Tibial artery (tissue), 4 donors: ENCODE results near the gene OR4A16.

Experiments
- DNase-seq, 2 donors: peaks; one replicate each; pipeline ENCODE4 v3.0.0-alpha.2; 2019
- H3K27ac ChIP-seq, 2 donors: fragments of 200-600 bp; sonication (generic) in 1 of 2; 1 replicate in 1 of 2; 2 replicates in 1 of 2; pipeline ENCODE4 v1.5.1; 2018 to 2019; ENCODE audit warnings: mild to moderate bottlenecking in 1 of 2
- H3K27me3 ChIP-seq, 2 donors: fragments of 200-600 bp; sonication (generic) in 1 of 2; one replicate each; pipeline versions ENCODE4 v1.5.1 to v1.6.0; 2016 to 2019
- H3K36me3 ChIP-seq, 3 donors: fragments of 200-600 bp; sonication (generic) in 2 of 3; one replicate each; pipeline ENCODE4 v1.5.1; 2016 to 2019; ENCODE audit warnings: mild to moderate bottlenecking in 2 of 3
- H3K4me1 ChIP-seq, 4 donors: fragments of 200-600 bp; sonication (generic) in 2 of 4; 1 replicate in 3 of 4; 2 replicates in 1 of 4; pipeline ENCODE4 v1.5.1; 2016 to 2019
- H3K4me3 ChIP-seq, 2 donors: fragments of 200-600 bp; sonication (generic) in 1 of 2; 1 replicate in 1 of 2; 2 replicates in 1 of 2; pipeline ENCODE4 v1.5.1; 2018 to 2019; ENCODE audit warnings: mild to moderate bottlenecking in 2 of 2
- H3K9me3 ChIP-seq, 3 donors: fragments of 200-600 bp; sonication (generic) in 1 of 3; one replicate each; pipeline ENCODE4 v1.5.1; 2016 to 2019
- intact Hi-C: fragments of 100-400 bp; cut with DNase I; formaldehyde crosslinking; loops from one replicate; pipeline ENCODE4 v1.15.0; 2023; ENCODE audit warnings: low total_unique reads
- TF ChIP-seq, protein P1 (sequence below), 2 experiments: fragments of 200-600 bp in 1 of 2; fragments of 450-650 bp in 1 of 2; IDR thresholded peaks; one replicate each; pipeline ENCODE4 v1.5.1; 2017 to 2019; ENCODE audit warnings: antibody characterized with exemption in 2 of 2, mild to moderate bottlenecking in 1 of 2, moderate library complexity in 1 of 2

Gene OR4A16

DNA sequence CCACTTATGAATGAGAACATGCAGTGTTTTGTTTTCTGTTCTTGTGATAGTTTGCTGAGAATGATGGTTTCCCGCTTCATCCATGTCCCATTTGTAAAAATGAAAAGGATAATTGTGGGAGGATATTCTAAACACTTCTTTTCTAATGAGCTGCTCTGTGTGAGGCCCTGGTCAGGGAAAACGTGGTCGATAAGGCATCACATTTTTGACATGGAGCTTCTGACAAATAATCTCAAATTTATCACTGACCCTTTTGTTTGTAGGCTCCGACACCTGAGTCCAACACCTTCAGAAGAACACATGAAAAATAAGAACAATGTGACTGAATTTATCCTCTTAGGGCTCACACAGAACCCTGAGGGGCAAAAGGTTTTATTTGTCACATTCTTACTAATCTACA lies 24.7 kb downstream of the OR4A16 start, which contains the start of gene OR4A15:
TSS of gene OR4A15 (plus strand) at position 301 of the 400 bp plus-strand sequence. CDS start at position 301, 0 bp downstream.
- TF ChIP-seq, protein P1, sequence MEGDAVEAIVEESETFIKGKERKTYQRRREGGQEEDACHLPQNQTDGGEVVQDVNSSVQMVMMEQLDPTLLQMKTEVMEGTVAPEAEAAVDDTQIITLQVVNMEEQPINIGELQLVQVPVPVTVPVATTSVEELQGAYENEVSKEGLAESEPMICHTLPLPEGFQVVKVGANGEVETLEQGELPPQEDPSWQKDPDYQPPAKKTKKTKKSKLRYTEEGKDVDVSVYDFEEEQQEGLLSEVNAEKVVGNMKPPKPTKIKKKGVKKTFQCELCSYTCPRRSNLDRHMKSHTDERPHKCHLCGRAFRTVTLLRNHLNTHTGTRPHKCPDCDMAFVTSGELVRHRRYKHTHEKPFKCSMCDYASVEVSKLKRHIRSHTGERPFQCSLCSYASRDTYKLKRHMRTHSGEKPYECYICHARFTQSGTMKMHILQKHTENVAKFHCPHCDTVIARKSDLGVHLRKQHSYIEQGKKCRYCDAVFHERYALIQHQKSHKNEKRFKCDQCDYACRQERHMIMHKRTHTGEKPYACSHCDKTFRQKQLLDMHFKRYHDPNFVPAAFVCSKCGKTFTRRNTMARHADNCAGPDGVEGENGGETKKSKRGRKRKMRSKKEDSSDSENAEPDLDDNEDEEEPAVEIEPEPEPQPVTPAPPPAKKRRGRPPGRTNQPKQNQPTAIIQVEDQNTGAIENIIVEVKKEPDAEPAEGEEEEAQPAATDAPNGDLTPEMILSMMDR (IDR thresholded peaks at IDR 0.05) = no peak
- Histone ChIP-seq H3K27ac (no peak within 1 kb of the TSS), H3K4me1 (no peaks in the 10 kb centered on the region), H3K36me3 (no peaks in the 10 kb centered on the region), H3K27me3 (no peaks in the 10 kb centered on the region), H3K9me3 (no peaks in the 10 kb centered on the region), H3K4me3 (no peak within 1 kb of the TSS)
- intact Hi-C loops = no loop called here
- no peak for DNase-seq
